ENCODE data around the gene PAK1. TPM values are rescaled to one million over a fixed set of nuclear protein-coding genes. Genes with fewer than 3 reads are reported as not detected.

PAK1 gene
- total and polyA plus RNA-seq, 2 donors (not counting 1 experiment from before 2014, with no cell fraction given), result 11.9 to 23.4 TPM

DNA sequence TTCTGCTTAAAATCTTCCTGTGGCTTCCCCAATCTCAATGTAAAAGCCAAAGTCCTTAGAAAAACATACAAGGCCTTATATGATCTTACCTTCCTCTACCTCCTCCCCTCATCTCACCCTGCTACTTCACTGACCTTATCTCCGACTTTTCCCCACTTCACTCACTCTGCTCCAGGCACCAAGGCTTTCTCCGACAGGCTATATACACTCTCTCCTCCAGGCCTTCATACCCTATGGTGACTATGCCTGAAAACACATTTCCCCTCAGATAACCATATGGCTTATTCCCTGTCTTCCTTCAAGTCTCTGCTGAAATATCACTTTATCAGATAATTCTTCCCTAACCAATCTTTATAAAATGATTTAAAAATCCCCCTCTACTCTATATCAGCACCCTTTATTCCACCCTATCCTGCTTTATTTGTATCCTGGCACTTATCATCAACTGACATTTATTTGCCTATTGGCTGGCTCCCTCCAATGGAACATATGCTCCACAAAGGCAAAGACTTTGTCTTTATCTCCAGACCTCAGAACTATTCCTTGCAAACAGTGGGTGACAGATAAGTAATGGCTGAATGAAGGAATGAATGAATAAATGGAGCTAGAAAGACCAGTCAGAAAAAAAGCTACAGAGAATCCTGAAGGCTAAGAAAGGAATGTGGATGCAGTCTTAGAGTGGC is 52.7 kb downstream of the PAK1 start:
- ATAC-seq (ENCODE audit: low read depth), result no peak
- CTCF ChIA-PET, result interaction anchor here (1.7 kb wide), 1 partner anchor 10 kb away, joined by 4 read pairs; no protein-coding TSS in a partner anchor
- H3K79me2 ChIP-seq (ENCODE audit: control insufficient read depth, insufficient read depth, low read length), result no peaks in the 10 kb centered on the region
- TF ChIP-seq, protein P1, sequence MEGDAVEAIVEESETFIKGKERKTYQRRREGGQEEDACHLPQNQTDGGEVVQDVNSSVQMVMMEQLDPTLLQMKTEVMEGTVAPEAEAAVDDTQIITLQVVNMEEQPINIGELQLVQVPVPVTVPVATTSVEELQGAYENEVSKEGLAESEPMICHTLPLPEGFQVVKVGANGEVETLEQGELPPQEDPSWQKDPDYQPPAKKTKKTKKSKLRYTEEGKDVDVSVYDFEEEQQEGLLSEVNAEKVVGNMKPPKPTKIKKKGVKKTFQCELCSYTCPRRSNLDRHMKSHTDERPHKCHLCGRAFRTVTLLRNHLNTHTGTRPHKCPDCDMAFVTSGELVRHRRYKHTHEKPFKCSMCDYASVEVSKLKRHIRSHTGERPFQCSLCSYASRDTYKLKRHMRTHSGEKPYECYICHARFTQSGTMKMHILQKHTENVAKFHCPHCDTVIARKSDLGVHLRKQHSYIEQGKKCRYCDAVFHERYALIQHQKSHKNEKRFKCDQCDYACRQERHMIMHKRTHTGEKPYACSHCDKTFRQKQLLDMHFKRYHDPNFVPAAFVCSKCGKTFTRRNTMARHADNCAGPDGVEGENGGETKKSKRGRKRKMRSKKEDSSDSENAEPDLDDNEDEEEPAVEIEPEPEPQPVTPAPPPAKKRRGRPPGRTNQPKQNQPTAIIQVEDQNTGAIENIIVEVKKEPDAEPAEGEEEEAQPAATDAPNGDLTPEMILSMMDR (IDR thresholded peaks at IDR 0.05), result no peak
- TF ChIP-seq EZH2 (IDR thresholded peaks at IDR 0.05; ENCODE audit: borderline replicate concordance, insufficient read depth, low read depth, low read length, poor library complexity, severe bottlenecking), result no peak
- Mint-ChIP-seq H3K27me3 (peaks cover 3% of the 10 kb centered on the region), H3K4me1 (peaks cover 3% of the 10 kb centered on the region), H3K4me3 (no peak overlapping the region), H3K9me3 (ENCODE audit: insufficient read depth) (no peaks in the 10 kb centered on the region), H3K27ac (no peak overlapping the region)
- POLR2A ChIA-PET, result no interaction called here
- H3K4me1 ChIP-seq (ENCODE audit: control insufficient read depth in 2 of 2, insufficient read depth in 2 of 2, low read length in 2 of 2), result no peaks in the 10 kb centered on the region
- no peak overlapping the region for H2AFZ ChIP-seq (ENCODE audit: insufficient read depth, low read depth, low read length, poor library complexity, severe bottlenecking)
- no peak overlapping the region for H3K9ac ChIP-seq (ENCODE audit: low read length)
- no peaks in the 10 kb centered on the region for H3K9me3 ChIP-seq (ENCODE audit: control extremely low read depth in 1 of 3, control insufficient read depth in 2 of 3, insufficient read depth in 1 of 3, low read length in 2 of 3)
- H3K27ac ChIP-seq (ENCODE audit: low read length in 2 of 2), result no peak overlapping the region
- no peaks in the 10 kb centered on the region for H3K27me3 ChIP-seq (replicated peaks in 1 of 4; ENCODE audit: control extremely low read depth in 1 of 4, control insufficient read depth in 3 of 4, insufficient read depth in 4 of 4, low read length in 3 of 4)
- no peak for DNase-seq
- intact Hi-C loops (cut with micrococcal nuclease), result no loop called here
- 96% methylated on average over 2 of the region's 2 CpGs for WGBS (ENCODE audit: insufficient coverage)
- H3K4me3 ChIP-seq (ENCODE audit: control extremely low read depth in 1 of 5, extremely low read depth in 1 of 5, insufficient read depth in 1 of 5, low read depth in 2 of 5, low read length in 4 of 5), result no peak overlapping the region
- no peak overlapping the region for H3K4me2 ChIP-seq (replicated peaks; ENCODE audit: low read depth, low read length, poor library complexity, severe bottlenecking)
- no peaks in the 10 kb centered on the region for H3K36me3 ChIP-seq (replicated peaks in 1 of 2; ENCODE audit: control extremely low read depth in 1 of 2, control insufficient read depth in 1 of 2, extremely low read depth in 1 of 2, insufficient read depth in 2 of 2, low read length in 1 of 2)
- H4K20me1 ChIP-seq (ENCODE audit: control insufficient read depth, insufficient read depth, low read length, poor library complexity, severe bottlenecking), result no peaks in the 10 kb centered on the region

DNA sequence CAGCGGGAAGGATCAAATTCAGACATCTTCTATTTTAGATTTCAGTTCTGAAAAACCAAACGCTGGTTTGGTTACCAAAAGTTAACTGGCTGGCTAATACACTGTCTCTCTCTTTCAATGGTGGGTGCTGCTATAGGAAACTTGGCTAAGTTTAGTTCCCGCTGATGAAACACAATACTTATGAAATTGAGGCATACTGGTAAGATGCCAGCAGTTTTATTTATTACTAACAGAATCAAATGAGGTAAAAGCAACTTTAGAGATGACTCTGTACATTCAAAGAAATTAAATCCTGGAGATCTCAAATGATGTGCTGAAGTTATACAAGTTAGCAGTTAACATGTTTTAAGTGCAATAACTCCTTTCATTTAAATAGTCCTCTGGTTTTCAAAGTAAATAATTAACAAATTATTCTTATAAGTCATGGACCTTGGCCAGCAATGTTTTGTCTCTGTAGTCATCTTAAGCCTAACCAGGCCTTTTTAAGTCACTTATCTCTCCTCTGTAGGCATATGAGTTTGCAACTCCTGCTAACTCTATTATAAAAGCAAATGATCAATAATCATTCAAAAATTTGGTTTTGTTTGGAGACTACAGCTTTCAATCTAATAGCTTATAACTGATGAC is 54.8 kb downstream of the PAK1 start:
- H3K9ac ChIP-seq (ENCODE audit: low read length), result no peak overlapping the region
- H3K36me3 ChIP-seq (replicated peaks in 1 of 2; ENCODE audit: control extremely low read depth in 1 of 2, control insufficient read depth in 1 of 2, extremely low read depth in 1 of 2, insufficient read depth in 2 of 2, low read length in 1 of 2), result no peaks in the 10 kb centered on the region
- no peaks in the 10 kb centered on the region for H3K9me3 ChIP-seq (ENCODE audit: control extremely low read depth in 1 of 3, control insufficient read depth in 2 of 3, insufficient read depth in 1 of 3, low read length in 2 of 3)
- no peak overlapping the region for H3K27ac ChIP-seq (ENCODE audit: low read length in 2 of 2)
- ChIA-PET CTCF (no interaction called here), POLR2A (no interaction called here)
- H3K27me3 ChIP-seq (replicated peaks in 1 of 4; ENCODE audit: control extremely low read depth in 1 of 4, control insufficient read depth in 3 of 4, insufficient read depth in 4 of 4, low read length in 3 of 4), result no peaks in the 10 kb centered on the region
- H3K4me3 ChIP-seq (ENCODE audit: control extremely low read depth in 1 of 5, extremely low read depth in 1 of 5, insufficient read depth in 1 of 5, low read depth in 2 of 5, low read length in 4 of 5), result no peak overlapping the region
- no peaks in the 10 kb centered on the region for H3K79me2 ChIP-seq (ENCODE audit: control insufficient read depth, insufficient read depth, low read length)
- Mint-ChIP-seq H3K4me3 (no peak overlapping the region), H3K27ac (no peak overlapping the region), H3K4me1 (peaks cover 3% of the 10 kb centered on the region), H3K27me3 (no peaks in the 10 kb centered on the region), H3K9me3 (ENCODE audit: insufficient read depth) (no peaks in the 10 kb centered on the region)
- WGBS (ENCODE audit: insufficient coverage), result 80% methylated on average over 1 of the region's 3 CpGs
- no peaks in the 10 kb centered on the region for H4K20me1 ChIP-seq (ENCODE audit: control insufficient read depth, insufficient read depth, low read length, poor library complexity, severe bottlenecking)
- H3K4me2 ChIP-seq (replicated peaks; ENCODE audit: low read depth, low read length, poor library complexity, severe bottlenecking), result no peak overlapping the region
- H3K4me1 ChIP-seq (ENCODE audit: control insufficient read depth in 2 of 2, insufficient read depth in 2 of 2, low read length in 2 of 2), result no peaks in the 10 kb centered on the region
- DNase-seq (no peak), ATAC-seq (ENCODE audit: low read depth) (no peak)
- H2AFZ ChIP-seq (ENCODE audit: insufficient read depth, low read depth, low read length, poor library complexity, severe bottlenecking), result no peak overlapping the region
- TF ChIP-seq, protein P1 (IDR thresholded peaks at IDR 0.05), result no peak
- TF ChIP-seq EZH2 (IDR thresholded peaks at IDR 0.05; ENCODE audit: borderline replicate concordance, insufficient read depth, low read depth, low read length, poor library complexity, severe bottlenecking), result no peak
- intact Hi-C loops (cut with micrococcal nuclease), result no loop called here

Data from B cell (primary cell).